WTC11 (cell line): Measurements from ENCODE around the gene SHFL. TPM values are rescaled to one million over a fixed set of nuclear protein-coding genes. Genes with fewer than 3 reads are reported as not detected.
A peak's percentile ranks its signal among the peaks of the same experiment; 100 is the strongest.

ENCODE experiments used
- ATAC-seq: fragments of 200-7000 bp; cut with Tn5 transposase; 2 replicates; pipeline ENCODE4 v1.10.0; 2021; ENCODE audit warnings: mild to moderate bottlenecking, moderate library complexity
- CTCF ChIA-PET: fragments of 300-600 bp; sonication (Branson Sonifier 250); formaldehyde crosslinking; loops from one replicate; lab custom pipeline; 2021; ENCODE audit warnings: antibody characterized with exemption; lab: Charles Lee
- POLR2A ChIA-PET: fragments of 350-600 bp; sonication (Branson Sonifier 250); formaldehyde crosslinking; loops from one replicate; lab custom pipeline; 2021; ENCODE audit warnings: antibody characterized with exemption; lab: Charles Lee
- DNase-seq: peaks from one replicate; pipeline ENCODE4 v3.0.0; 2021; ENCODE audit warnings: low spot score
- H3K27ac Mint-ChIP-seq: 2 replicates; pipeline ENCODE4 v1.8.0; 2021; ENCODE audit warnings: mixed read lengths
- H3K27me3 Mint-ChIP-seq: 2 replicates; pipeline ENCODE4 v1.8.0; 2021; ENCODE audit warnings: low read depth, mild to moderate bottlenecking, moderate library complexity, mixed read lengths
- H3K36me3 Mint-ChIP-seq: 2 replicates; pipeline ENCODE4 v1.8.0; 2021; ENCODE audit warnings: mixed read lengths
- H3K4me1 Mint-ChIP-seq: 2 replicates; pipeline ENCODE4 v1.8.0; 2022; ENCODE audit warnings: mixed read lengths
- H3K4me3 Mint-ChIP-seq: 2 replicates; pipeline ENCODE4 v1.8.0; 2021; ENCODE audit warnings: mild to moderate bottlenecking, moderate library complexity, mixed read lengths
- H3K9me3 Mint-ChIP-seq: 2 replicates; pipeline ENCODE4 v1.8.0; 2021; ENCODE audit warnings: mixed read lengths
- ARID4B ChIP-seq: sonication (generic); formaldehyde crosslinking; IDR thresholded peaks from 2 replicates; pipeline ENCODE4 v1.8.0; 2023; ENCODE audit warnings: missing genetic modification reagents, mild to moderate bottlenecking, borderline replicate concordance
- ATF1 ChIP-seq: sonication (generic); formaldehyde crosslinking; IDR thresholded peaks from 2 replicates; pipeline ENCODE4 v1.8.1; 2023; ENCODE audit warnings: mild to moderate bottlenecking, moderate library complexity, missing genetic modification reagents
- CTCF ChIP-seq: fragments of 200-600 bp; IDR thresholded peaks from 2 replicates; pipeline ENCODE4 v1.8.0; 2022; ENCODE audit warnings: antibody characterized with exemption
- EMX1 ChIP-seq: fragments of 250-450 bp; sonication (Bioruptor Pico); IDR thresholded peaks from 2 replicates; pipeline ENCODE4 v1.8.0; 2021; ENCODE audit warnings: mild to moderate bottlenecking
- FOXJ3 ChIP-seq: sonication (generic); formaldehyde crosslinking; IDR thresholded peaks from 2 replicates; pipeline ENCODE4 v1.9.0; 2021; ENCODE audit warnings: missing genetic modification reagents, mild to moderate bottlenecking, borderline replicate concordance
- FOXK1 ChIP-seq: sonication (generic); formaldehyde crosslinking; IDR thresholded peaks from 2 replicates; pipeline ENCODE4 v1.8.0; 2022; ENCODE audit warnings: mild to moderate bottlenecking, moderate library complexity, missing genetic modification reagents
- FOXP4 ChIP-seq: sonication (generic); formaldehyde crosslinking; IDR thresholded peaks from 2 replicates; pipeline ENCODE4 v1.8.0; 2022; ENCODE audit warnings: mild to moderate bottlenecking, missing genetic modification reagents
- HMGXB4 ChIP-seq: sonication (generic); formaldehyde crosslinking; IDR thresholded peaks from 2 replicates; pipeline ENCODE4 v1.8.1; 2023; ENCODE audit warnings: mild to moderate bottlenecking, moderate library complexity, missing genetic modification reagents
- KAT7 ChIP-seq: sonication (generic); formaldehyde crosslinking; IDR thresholded peaks from 2 replicates; pipeline ENCODE4 v1.8.1; 2023; ENCODE audit warnings: missing genetic modification reagents, mild to moderate bottlenecking, borderline replicate concordance
- MAX ChIP-seq: sonication (generic); formaldehyde crosslinking; IDR thresholded peaks from 2 replicates; pipeline ENCODE4 v1.8.0; 2022; ENCODE audit warnings: mild to moderate bottlenecking, missing genetic modification reagents
- MXD4 ChIP-seq: fragments of 250-450 bp; sonication (Bioruptor Pico); IDR thresholded peaks from 2 replicates; pipeline ENCODE4 v1.8.0; 2021; ENCODE audit warnings: mild to moderate bottlenecking, moderate library complexity, borderline replicate concordance
- NFATC4 ChIP-seq: fragments of 250-450 bp; sonication (Bioruptor Pico); IDR thresholded peaks from 2 replicates; pipeline ENCODE4 v1.9.0; 2021; ENCODE audit warnings: mild to moderate bottlenecking
- NR1H2 ChIP-seq: sonication (generic); formaldehyde crosslinking; IDR thresholded peaks from 2 replicates; pipeline ENCODE4 v1.9.0; 2021; ENCODE audit warnings: mild to moderate bottlenecking, moderate library complexity, missing genetic modification reagents
- NR3C1 ChIP-seq: sonication (generic); formaldehyde crosslinking; conservative IDR thresholded peaks from 2 replicates; pipeline ENCODE4 v1.8.1; 2023; ENCODE audit warnings: low read depth, mild to moderate bottlenecking, missing genetic modification reagents
- OVOL2 ChIP-seq: fragments of 250-450 bp; sonication (Bioruptor Pico); IDR thresholded peaks from 2 replicates; pipeline ENCODE4 v1.9.0; 2021; ENCODE audit warnings: mild to moderate bottlenecking, borderline replicate concordance
- TEAD4 ChIP-seq: sonication (generic); formaldehyde crosslinking; IDR thresholded peaks from 2 replicates; pipeline ENCODE4 v1.8.0; 2022; ENCODE audit warnings: mild to moderate bottlenecking, missing genetic modification reagents
- ZNF396 ChIP-seq: fragments of 250-450 bp; sonication (Bioruptor Pico); IDR thresholded peaks from 2 replicates; pipeline ENCODE4 v1.8.0; 2021; ENCODE audit warnings: mild to moderate bottlenecking, moderate library complexity, borderline replicate concordance
- total RNA-seq: library from RNA; stranded (reverse); gene quantifications from 3 replicates; pipeline ENCODE4 v1.2.3, GENCODE V29; 2021

SHFL gene
- total RNA-seq, 1 experiment from 2014 or later = 22.5 TPM

GRCh38 chr19:10109528-10109927, 23.4 kb downstream of the SHFL start (continued):
- TF ChIP-seq CTCF = no peak
- TF ChIP-seq MAX (CRISPR knock-in tag) = no peak
- no peak for TF ChIP-seq OVOL2 (CRISPR knock-in tag)
- no peak for TF ChIP-seq ZNF396 (CRISPR knock-in tag)
- no peak for TF ChIP-seq HMGXB4 (CRISPR knock-in tag)

GRCh38 chr19:10110076-10110971, 24.2 kb downstream of the SHFL start:
- no peaks in the 10 kb centered on the region for H3K27me3 Mint-ChIP-seq
- no peak overlapping the region for H3K27ac Mint-ChIP-seq
- H3K4me1 Mint-ChIP-seq = peaks cover 17% of the 10 kb centered on the region
- no peak for TF ChIP-seq NFATC4 (CRISPR knock-in tag)
- TF ChIP-seq FOXK1 = no peak
- no peak for TF ChIP-seq NR3C1
- 0 out of 2 replicates have a peak, but pooled peaks have one; percentile 29 for TF ChIP-seq NR1H2
- TF ChIP-seq MXD4 (CRISPR knock-in tag) = no peak
- TF ChIP-seq FOXP4 = no peak
- H3K9me3 Mint-ChIP-seq = no peaks in the 10 kb centered on the region
- H3K4me3 Mint-ChIP-seq = no peak overlapping the region
- DNase-seq (no peak), ATAC-seq (no peak)
- ChIA-PET CTCF (interaction anchor here (0.8 to 1.5 kb wide), 2 partner anchors 12 to 119 kb away, joined by 4 to 5 read pairs; no protein-coding TSS in a partner anchor), POLR2A (no interaction called here)
- peaks cover 38% of the 10 kb centered on the region for H3K36me3 Mint-ChIP-seq

GRCh38 chr19:10110972-10111317, 24.8 kb downstream of the SHFL start:
- Mint-ChIP-seq H3K9me3 (no peaks in the 10 kb centered on the region), H3K36me3 (peaks cover 39% of the 10 kb centered on the region), H3K27ac (no peak overlapping the region), H3K27me3 (no peaks in the 10 kb centered on the region), H3K4me1 (peaks cover 17% of the 10 kb centered on the region)
- POLR2A ChIA-PET = no interaction called here
- no peak for DNase-seq
- TF ChIP-seq ARID4B (CRISPR knock-in tag) = no peak
- no peak for TF ChIP-seq EMX1 (CRISPR knock-in tag)
- TF ChIP-seq FOXJ3 (CRISPR knock-in tag) = no peak
- TF ChIP-seq KAT7 (CRISPR knock-in tag) = no peak
- TF ChIP-seq ATF1 = no peak
- TF ChIP-seq TEAD4 (CRISPR knock-in tag) = no peak
- TF ChIP-seq, all 79 proteins: peak for 0
- ATAC-seq = no peak
- no peak overlapping the region for H3K4me3 Mint-ChIP-seq
- CTCF ChIA-PET = no interaction called here
